ENCODE results near the gene PARVA.

The PARVA gene

DNA sequence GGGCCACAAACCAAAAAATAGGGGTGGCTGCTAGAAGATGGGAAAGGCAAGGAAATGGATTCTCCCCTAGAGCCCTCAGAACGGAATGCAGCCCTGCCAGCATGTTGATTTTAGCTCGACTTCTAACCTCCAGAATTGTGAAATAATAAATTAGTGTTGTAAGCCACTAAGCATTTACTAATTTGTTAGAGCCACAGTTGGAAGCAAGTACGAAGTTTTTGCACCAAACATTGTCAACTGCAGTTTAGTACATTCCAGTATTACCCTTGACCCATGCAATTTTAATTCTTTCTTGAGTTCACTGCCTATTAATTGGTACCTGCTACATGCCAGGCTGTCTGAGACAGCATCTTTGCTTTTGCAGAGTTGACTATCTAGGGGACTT, 32.2 kb downstream of the PARVA start:
- no peak for TF ChIP-seq ZFX (IDR thresholded peaks at IDR 0.05; ENCODE audit: borderline replicate concordance)
- TF ChIP-seq, protein P1, sequence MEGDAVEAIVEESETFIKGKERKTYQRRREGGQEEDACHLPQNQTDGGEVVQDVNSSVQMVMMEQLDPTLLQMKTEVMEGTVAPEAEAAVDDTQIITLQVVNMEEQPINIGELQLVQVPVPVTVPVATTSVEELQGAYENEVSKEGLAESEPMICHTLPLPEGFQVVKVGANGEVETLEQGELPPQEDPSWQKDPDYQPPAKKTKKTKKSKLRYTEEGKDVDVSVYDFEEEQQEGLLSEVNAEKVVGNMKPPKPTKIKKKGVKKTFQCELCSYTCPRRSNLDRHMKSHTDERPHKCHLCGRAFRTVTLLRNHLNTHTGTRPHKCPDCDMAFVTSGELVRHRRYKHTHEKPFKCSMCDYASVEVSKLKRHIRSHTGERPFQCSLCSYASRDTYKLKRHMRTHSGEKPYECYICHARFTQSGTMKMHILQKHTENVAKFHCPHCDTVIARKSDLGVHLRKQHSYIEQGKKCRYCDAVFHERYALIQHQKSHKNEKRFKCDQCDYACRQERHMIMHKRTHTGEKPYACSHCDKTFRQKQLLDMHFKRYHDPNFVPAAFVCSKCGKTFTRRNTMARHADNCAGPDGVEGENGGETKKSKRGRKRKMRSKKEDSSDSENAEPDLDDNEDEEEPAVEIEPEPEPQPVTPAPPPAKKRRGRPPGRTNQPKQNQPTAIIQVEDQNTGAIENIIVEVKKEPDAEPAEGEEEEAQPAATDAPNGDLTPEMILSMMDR (IDR thresholded peaks at IDR 0.05), result no peak
- no peak overlapping the region for H3K27ac ChIP-seq

DNA sequence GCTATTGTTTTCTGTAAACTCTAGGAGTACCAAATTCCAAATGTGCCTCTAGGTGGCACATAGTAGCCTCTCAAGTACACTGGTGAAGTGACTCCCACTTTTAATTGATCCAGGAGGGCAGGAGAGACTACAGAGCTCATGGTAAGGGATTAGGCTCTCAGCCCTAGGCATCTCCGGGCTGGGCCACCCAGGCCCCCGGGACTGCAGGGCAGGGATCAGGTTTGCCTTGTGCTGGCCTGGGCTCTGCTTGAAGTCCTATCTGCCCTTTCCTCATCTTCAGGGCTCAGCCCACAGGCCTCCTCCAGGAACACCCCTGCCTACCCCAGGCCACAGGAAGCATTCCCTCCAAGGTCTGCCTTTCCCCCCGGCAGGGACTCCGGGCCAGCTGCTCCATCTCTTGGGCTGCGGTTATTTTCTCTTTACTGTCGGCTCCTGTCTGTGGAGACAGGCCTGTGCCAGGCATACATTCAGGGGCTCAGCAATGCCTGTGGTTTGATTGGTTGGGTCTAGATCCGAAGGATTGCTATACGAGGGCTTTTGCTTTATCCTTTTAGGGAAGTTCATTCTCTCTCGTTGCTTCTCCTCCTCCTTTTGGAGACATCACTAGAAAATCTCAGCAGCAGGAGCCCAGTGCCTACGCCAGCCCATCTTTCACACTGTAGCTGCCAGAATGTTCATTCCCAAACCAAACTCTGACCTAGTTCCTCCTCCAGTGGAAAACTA, 32.8 kb downstream of the PARVA start:
- TF ChIP-seq, protein P1 (IDR thresholded peaks at IDR 0.05), result no peak; the same call in 1 of the 2 replicates
- TF ChIP-seq ZFX (IDR thresholded peaks at IDR 0.05; ENCODE audit: borderline replicate concordance), result no peak
- no peak overlapping the region for H3K27ac ChIP-seq

DNA sequence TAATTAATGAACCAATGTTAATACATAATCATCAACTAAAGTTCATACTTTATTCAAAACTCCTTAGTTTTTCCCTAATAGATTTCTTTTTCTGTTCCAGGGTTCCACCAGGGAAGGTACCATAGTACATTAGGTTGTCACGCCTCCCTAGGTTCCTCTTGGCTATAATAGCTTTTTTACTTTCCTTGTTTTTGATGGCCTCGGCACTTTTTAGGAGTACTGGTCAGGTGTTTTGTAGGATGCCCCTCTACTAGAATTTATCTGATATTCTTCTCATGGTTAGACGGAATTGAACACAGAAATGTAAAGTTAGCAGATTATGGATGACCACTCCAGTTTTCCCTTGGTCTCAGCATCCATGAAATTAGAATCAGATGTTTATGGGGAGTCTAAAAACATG, 34.0 kb downstream of the PARVA start:
- no peak overlapping the region for H3K27ac ChIP-seq
- TF ChIP-seq ZFX (IDR thresholded peaks at IDR 0.05; ENCODE audit: borderline replicate concordance), result no peak
- TF ChIP-seq, protein P1 (IDR thresholded peaks at IDR 0.05), result no peak

DNA sequence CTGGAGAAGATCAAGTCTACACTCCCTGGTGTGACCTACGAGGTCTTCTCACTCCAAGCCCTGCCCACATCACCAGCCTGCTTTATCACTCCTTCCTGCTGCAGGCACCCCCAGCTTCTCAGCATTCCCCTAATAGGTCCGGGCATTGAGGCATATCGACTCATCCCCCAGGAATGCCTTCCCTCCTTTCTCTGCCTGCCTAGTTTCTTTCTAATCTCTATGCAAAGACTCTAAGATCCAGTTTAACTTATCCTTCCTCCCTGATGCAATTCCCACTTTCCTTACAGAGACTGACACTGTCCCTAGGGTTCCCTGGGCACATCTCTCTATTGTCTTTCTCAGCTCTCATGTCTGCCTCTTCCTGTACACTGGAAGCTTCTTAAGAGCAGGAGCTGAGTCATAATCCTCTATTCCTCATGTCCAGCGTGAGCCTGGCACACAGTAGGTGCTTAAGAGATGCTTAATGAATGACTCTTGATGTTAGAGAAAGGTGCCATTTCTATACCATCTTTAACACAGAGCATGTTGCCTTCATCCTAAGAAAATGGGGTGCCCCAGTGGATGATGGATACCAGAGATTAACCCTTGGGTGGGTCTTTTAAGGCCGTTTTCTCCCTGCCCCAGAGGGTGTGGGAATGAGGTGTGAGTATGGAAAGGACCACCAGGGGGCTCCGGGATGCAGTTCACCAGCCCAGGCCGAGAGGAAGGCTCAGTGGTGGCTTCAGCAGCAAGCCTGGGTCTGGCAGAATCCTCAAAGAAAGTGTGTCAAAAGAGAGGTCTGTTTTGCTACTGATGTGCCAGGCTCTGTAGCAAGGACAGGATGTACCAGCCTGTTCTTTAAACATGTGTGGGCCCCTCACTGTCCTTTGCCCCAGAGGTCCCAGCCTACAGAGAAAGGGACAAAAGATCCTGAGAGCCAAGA, 34.7 kb downstream of the PARVA start:
- no peak overlapping the region for H3K27ac ChIP-seq

DNA sequence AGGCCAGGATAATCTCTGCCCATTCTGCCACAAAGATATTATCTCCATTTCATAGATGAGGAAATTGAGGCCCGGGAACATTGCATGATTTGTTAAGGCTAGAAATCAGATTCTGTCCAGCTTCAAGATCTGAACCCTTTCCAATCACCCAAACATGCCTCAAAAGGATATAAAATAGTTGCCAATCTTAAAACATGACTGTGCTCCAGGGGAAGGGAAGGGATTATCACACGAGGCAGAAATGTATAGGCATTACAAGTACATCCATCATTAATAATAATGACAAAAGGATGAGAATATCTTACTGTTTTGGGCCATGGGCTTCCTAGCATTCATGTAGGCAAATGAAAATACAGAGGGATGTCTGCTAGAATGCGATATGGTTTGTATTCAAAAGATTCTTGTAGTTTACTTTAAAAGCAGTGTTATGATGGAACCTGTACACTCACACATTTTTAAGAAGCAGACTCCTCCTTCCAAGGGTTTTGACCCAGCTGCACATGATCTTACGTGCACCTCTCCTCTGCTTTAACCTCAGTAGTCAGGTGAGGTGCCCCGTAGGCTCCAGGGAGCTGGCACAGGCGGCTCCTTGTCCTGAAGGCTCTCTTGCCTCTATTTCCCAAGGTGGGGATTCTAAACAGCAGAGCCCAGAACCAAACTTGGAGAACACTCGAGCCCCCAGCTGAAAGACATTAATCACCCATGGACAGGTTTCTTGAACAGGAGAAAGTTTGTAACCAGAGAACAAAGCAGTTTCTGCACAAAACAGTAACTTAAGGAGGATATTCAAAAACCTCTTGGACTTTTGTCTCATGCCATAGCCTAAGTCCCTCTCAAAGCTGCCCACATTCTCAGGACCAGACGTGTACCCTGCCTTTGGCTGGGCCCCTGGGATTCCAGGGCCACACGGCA, 36.0 kb downstream of the PARVA start:
- H3K27ac ChIP-seq, result no peak overlapping the region
- no peak for TF ChIP-seq ZFX (IDR thresholded peaks at IDR 0.05; ENCODE audit: borderline replicate concordance)
- TF ChIP-seq, protein P1 (IDR thresholded peaks at IDR 0.05), result no peak

More for the DNA sequence above, 34.7 kb downstream of the PARVA start:
- TF ChIP-seq, protein P1 (IDR thresholded peaks at IDR 0.05), result peak; percentile 80
- no peak for TF ChIP-seq ZFX (IDR thresholded peaks at IDR 0.05; ENCODE audit: borderline replicate concordance)

DNA sequence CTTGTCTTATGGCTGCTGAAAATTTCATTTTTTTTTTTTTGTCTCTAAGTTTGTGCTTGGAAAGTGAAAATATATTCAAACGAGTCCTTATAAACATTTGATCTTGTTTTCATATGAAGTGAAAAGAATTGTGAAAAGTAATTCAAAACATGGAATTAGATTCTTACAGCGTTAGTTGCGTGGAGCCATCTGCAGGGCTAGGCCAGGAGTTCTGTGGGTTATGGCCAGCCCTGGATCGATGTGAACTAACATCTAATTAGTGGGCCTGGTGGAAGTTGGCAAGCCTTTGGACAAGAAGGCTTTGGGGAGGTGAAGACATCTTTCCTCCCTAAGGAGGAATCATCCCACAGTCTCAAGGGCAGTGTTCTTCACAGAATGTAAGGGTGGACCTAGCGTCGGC, 37.2 kb downstream of the PARVA start:
- H3K27ac ChIP-seq, result no peak overlapping the region
- no peak for TF ChIP-seq ZFX (IDR thresholded peaks at IDR 0.05; ENCODE audit: borderline replicate concordance)
- TF ChIP-seq, protein P1 (IDR thresholded peaks at IDR 0.05), result no peak
